ENCODE results near the gene PLCL2. TPM values are rescaled to one million over a fixed set of nuclear protein-coding genes. Genes with fewer than 3 reads are reported as not detected.

Gene PLCL2
- total and polyA plus RNA-seq, 9 donors = 12.6 to 54.2 (median 24.7) TPM

DNA sequence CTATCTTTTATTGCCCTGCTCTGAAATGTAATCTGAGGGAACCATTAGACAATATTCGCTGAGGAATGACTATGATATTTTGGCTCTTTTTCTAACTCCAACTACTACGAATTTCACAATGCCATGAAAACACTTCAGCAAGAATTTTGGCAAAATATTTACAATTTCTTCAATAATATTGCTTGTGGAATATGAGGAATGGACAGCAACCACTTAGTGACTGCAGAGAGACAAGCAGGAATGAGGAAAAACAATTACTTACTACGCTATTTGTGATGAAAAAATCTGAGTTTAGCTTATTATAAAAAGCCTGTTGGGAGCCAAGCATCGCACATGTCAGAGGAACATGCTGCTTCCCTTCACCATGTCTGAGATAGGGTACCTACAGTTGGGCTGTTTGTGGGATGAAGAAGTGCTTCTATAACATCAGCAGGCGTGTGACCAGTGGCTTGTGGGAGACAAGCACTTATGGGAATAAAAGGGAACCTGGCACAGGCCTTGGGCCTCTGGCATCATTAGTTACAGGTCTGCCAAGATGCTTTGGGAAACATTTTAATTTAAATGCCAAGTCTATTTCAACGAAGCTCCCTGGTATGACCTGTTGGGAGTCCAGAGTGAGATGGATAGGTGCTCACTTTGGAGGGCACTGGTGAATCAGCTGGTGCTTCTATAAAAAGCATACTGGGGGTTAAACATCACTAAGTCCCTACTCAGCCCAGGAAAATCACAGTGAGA is 2.7 kb upstream of the PLCL2 start:
- Histone ChIP-seq H3K9me3 (no peaks in the 10 kb centered on the region), H3K4me1 (ENCODE audit: insufficient read depth) (peaks cover 1% of the 10 kb centered on the region), H3K4me3 (no peak overlapping the region), H3K27me3 (no peaks in the 10 kb centered on the region), H3K36me3 (no peaks in the 10 kb centered on the region), H3K27ac (peak overlapping the region in 1 of 2 donors; percentile 92)
- intact Hi-C loops (cut with DNase I) = no loop called here
- DNase-seq = no peak
- TF ChIP-seq EP300 (IDR thresholded peaks at IDR 0.05) (no peak), POLR2A (IDR thresholded peaks at IDR 0.05) (no peak)
- 27 to 46% (median 30%) methylated on average over 6 of the region's 6 CpGs for WGBS, 3 donors

DNA sequence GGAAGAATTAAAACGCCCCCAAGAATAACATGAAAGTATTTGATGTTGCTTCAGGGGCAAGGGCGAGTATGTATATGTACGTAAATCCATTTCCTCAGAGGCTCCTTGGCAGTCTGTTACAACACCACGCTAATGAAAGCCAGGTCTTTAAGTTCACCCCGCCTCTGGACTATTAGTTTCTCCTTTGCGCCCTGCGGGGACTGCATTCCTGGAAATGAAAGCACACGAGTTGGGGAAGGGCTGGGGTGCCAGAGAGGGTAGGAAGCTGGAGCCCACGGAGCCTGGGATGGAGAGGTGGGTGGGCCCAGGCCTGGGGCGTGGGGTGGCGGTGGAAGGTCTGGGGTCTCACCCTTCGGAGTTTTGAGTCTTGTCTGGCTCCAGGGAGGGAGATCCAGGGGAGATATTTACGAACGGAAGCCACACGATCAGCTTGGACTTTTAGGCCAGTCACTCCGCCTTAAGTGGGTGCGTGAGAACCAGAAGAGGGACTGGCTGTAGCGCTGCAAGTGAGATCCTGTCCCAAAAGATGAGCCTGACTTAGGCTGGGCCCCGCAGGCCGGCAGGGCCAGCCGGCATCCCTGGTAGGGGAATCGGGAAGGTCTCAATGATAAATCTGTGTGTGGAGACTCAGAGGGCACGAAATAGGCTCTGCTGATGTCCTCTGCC is 1.6 kb upstream of the PLCL2 start:
- Histone ChIP-seq H3K36me3 (no peaks in the 10 kb centered on the region), H3K4me3 (no peak overlapping the region), H3K27ac (peak overlapping the region; percentile 92 to 94), H3K4me1 (ENCODE audit: insufficient read depth) (peaks cover 4% of the 10 kb centered on the region), H3K27me3 (no peaks in the 10 kb centered on the region), H3K9me3 (no peaks in the 10 kb centered on the region)
- intact Hi-C loops (cut with DNase I) = no loop called here
- peak in 2 of 5 donors; percentile 33 to 35 for DNase-seq
- no peak for TF ChIP-seq CTCF (IDR thresholded peaks at IDR 0.05)
- TF ChIP-seq EP300 (IDR thresholded peaks at IDR 0.05) = no peak
- TF ChIP-seq POLR2A (IDR thresholded peaks at IDR 0.05) = no peak
- WGBS, 3 donors = 84 to 94% (median 90%) methylated on average over 23 of the region's 23 CpGs

DNA sequence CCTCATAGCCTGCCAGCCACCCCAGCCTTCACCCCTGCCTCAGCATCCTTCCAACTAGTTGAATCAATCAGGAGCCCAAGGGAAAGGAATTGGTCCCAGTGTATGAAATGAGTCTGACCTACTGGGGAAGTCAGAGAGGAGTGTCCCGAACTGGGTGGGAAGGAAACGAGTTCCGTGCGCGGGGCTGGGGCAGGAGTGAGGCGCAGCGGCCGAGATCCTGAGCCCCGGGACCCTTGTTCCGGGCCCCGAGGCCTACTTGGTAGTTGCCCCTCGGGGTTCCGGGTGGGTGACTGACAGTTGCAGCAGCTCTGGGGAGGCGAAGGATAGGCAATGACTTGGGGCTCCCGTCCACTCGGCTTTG is 1.1 kb upstream of the PLCL2 start:
- H3K27me3 ChIP-seq = no peaks in the 10 kb centered on the region
- peak overlapping the region; percentile 92 to 94 for H3K27ac ChIP-seq
- DNase-seq = no peak
- H3K4me3 ChIP-seq = peak overlapping the region; percentile 84
- H3K36me3 ChIP-seq = no peaks in the 10 kb centered on the region
- no peaks in the 10 kb centered on the region for H3K9me3 ChIP-seq
- intact Hi-C loops (cut with DNase I) = no loop called here
- WGBS, 3 donors = 71 to 86% (median 72%) methylated on average over 14 to 16 of the region's 16 CpGs
- peaks cover 4% of the 10 kb centered on the region for H3K4me1 ChIP-seq (ENCODE audit: insufficient read depth)
- TF ChIP-seq CTCF (IDR thresholded peaks at IDR 0.05) = no peak
- no peak for TF ChIP-seq EP300 (IDR thresholded peaks at IDR 0.05)
- TF ChIP-seq POLR2A (IDR thresholded peaks at IDR 0.05) = no peak

GRCh38 chr3:16884084-16884747 is 539 bp upstream of the PLCL2 start:
- DNase-seq = peak; percentile 67 to 84 (median 80)
- Histone ChIP-seq H3K27me3 (no peaks in the 10 kb centered on the region), H3K36me3 (no peaks in the 10 kb centered on the region), H3K4me3 (peak overlapping the region; percentile 84), H3K4me1 (ENCODE audit: insufficient read depth) (peaks cover 4% of the 10 kb centered on the region), H3K27ac (peak overlapping the region; percentile 92 to 94), H3K9me3 (no peaks in the 10 kb centered on the region)
- intact Hi-C loops (cut with DNase I) = no loop called here
- WGBS, 3 donors = 4 to 7% (median 4%) methylated on average over 58 to 81 of the region's 81 CpGs
- TF ChIP-seq POLR2A (IDR thresholded peaks at IDR 0.05) (no peak), CTCF (IDR thresholded peaks at IDR 0.05) (peak in 2 of 3 donors; percentile 51 to 57)

Data from ovary (tissue), 9 donors.